Measurements from ENCODE around the gene RTN4R. TPM values are rescaled to one million over a fixed set of nuclear protein-coding genes. Genes with fewer than 3 reads are reported as not detected.

The RTN4R gene
- total RNA-seq, 1 donor from 2014 or later = 2.9 TPM

DNA sequence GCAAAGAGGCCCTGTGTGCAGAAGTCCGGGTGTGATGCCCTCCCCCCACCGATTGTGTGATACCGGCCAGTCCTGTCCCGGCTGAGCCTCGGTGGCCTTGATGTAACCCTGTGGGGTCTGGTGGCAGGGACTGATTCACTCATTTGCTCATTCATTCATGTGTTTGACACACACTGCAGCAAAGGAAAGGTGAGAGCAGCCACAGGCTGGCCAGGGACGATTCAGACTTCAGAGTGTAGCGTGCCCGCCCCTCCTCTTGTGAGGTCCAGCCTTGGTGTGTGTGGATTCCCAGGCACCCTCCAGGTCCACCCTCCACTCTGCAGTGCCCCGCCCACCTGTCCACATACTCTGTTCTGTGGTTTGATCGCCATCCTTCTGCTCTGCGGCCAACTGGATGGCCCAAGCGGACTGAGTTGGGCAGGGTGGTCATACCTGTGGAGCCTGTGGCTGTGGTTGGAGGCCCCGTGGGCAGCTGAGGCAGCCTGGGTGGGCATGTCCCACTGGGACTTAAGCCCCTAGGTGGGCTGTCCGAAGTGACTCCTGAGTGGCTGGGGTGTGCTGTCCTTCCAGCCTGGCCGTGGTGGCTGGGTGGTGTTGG lies 59.3 kb downstream of the RTN4R start:
- Histone ChIP-seq H3K4me3 (ENCODE audit: insufficient read depth, low read depth, low read length) (no peak overlapping the region), H3K36me3 (ENCODE audit: insufficient read depth, low read length) (no peaks in the 10 kb centered on the region), H3K27ac (ENCODE audit: low read depth, low read length) (no peak overlapping the region), H4K20me1 (ENCODE audit: insufficient read depth, low read length) (no peaks in the 10 kb centered on the region), H3K79me2 (ENCODE audit: insufficient read depth, low read length) (no peaks in the 10 kb centered on the region), H3K9me3 (ENCODE audit: insufficient read depth, low read depth, low read length) (no peaks in the 10 kb centered on the region), H3K9ac (ENCODE audit: low read length) (no peak overlapping the region), H3K4me2 (ENCODE audit: low read length) (no peak overlapping the region), H2AFZ (ENCODE audit: low read depth, low read length) (no peak overlapping the region), H3K4me1 (ENCODE audit: insufficient read depth, low read length) (peaks cover 25% of the 10 kb centered on the region), H3K27me3 (ENCODE audit: insufficient read depth, low read length) (no peaks in the 10 kb centered on the region)
- Mint-ChIP-seq H3K9me3 (ENCODE audit: unreplicated experiment) (no peaks in the 10 kb centered on the region), H3K36me3 (ENCODE audit: low read depth, unreplicated experiment) (no peaks in the 10 kb centered on the region), H3K27ac (ENCODE audit: unreplicated experiment) (no peak overlapping the region), H3K4me1 (ENCODE audit: low read depth, unreplicated experiment) (peaks cover 4% of the 10 kb centered on the region), H3K4me3 (ENCODE audit: unreplicated experiment) (no peak overlapping the region), H3K27me3 (ENCODE audit: low read depth, unreplicated experiment) (peaks cover 7% of the 10 kb centered on the region)
- FAIRE-seq (no peak), DNase-seq (ENCODE audit: low read depth) (no peak)
- TF ChIP-seq CTCF (IDR thresholded peaks at IDR 0.05; ENCODE audit: insufficient read depth, low read depth, low read length) = no peak
- no peak for TF ChIP-seq EZH2 (IDR thresholded peaks at IDR 0.05; ENCODE audit: insufficient read depth, low read length)

GRCh38 chr22:20207277-20208025 lies 60.7 kb downstream of the RTN4R start:
- no peaks in the 10 kb centered on the region for H3K9me3 Mint-ChIP-seq (ENCODE audit: unreplicated experiment)
- Histone ChIP-seq H2AFZ (ENCODE audit: low read depth, low read length) (no peak overlapping the region), H3K27me3 (ENCODE audit: insufficient read depth, low read length) (no peaks in the 10 kb centered on the region), H3K27ac (ENCODE audit: low read depth, low read length) (no peak overlapping the region), H3K9me3 (ENCODE audit: insufficient read depth, low read depth, low read length) (no peaks in the 10 kb centered on the region), H3K36me3 (ENCODE audit: insufficient read depth, low read length) (no peaks in the 10 kb centered on the region), H3K4me1 (ENCODE audit: insufficient read depth, low read length) (peaks cover 33% of the 10 kb centered on the region), H3K79me2 (ENCODE audit: insufficient read depth, low read length) (no peaks in the 10 kb centered on the region), H4K20me1 (ENCODE audit: insufficient read depth, low read length) (no peaks in the 10 kb centered on the region), H3K4me2 (ENCODE audit: low read length) (peak overlapping the region; percentile 81), H3K9ac (ENCODE audit: low read length) (peak overlapping the region; percentile 78), H3K4me3 (ENCODE audit: insufficient read depth, low read depth, low read length) (no peak overlapping the region)
- H3K27ac Mint-ChIP-seq (ENCODE audit: unreplicated experiment) = no peak overlapping the region
- H3K4me3 Mint-ChIP-seq (ENCODE audit: unreplicated experiment) = peak overlapping the region; percentile 29
- no peak for TF ChIP-seq CTCF (IDR thresholded peaks at IDR 0.05; ENCODE audit: insufficient read depth, low read depth, low read length)
- no peak for TF ChIP-seq EZH2 (IDR thresholded peaks at IDR 0.05; ENCODE audit: insufficient read depth, low read length)
- peaks cover 14% of the 10 kb centered on the region for H3K4me1 Mint-ChIP-seq (ENCODE audit: low read depth, unreplicated experiment)
- FAIRE-seq (no peak), DNase-seq (ENCODE audit: low read depth) (no peak)
- H3K27me3 Mint-ChIP-seq (ENCODE audit: low read depth, unreplicated experiment) = peaks cover 2% of the 10 kb centered on the region
- H3K36me3 Mint-ChIP-seq (ENCODE audit: low read depth, unreplicated experiment) = no peaks in the 10 kb centered on the region
